Stimulated activated CD4-positive, alpha-beta T cell treated with anti-CD3 and anti-CD28 coated beads, TNF-alpha, amount 100 ng/mL, for 1 hour (primary cell): Measurements from ENCODE around the gene ADAMTS8.

Experiments used
- DNase-seq, 3 donors: peaks; one replicate each; pipeline ENCODE4 v3.0.0-alpha.2; 2020; ENCODE audit warnings: low read depth in 3 of 3, low spot score in 1 of 3

ADAMTS8 gene

DNA sequence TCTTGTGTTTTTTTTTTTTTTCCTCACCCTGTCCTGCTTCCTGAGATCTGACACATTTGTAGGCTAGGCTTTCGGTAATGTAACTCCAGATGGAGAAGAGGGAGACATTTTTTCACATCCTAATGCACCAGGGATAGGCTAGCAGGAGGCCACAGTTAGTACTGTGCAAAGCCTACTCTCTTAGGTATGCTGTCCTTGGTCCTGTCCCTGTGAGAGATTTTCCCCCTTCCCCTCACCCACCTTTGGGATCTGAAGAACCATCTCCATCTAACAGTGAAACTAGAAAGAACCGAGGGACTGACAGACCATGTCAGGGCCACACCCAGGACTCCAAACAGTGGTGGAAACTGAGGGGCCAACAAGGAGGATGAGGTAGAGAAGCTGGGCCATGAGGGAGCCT lies 29.2 kb downstream of the ADAMTS8 start:
- DNase-seq: no peak

DNA sequence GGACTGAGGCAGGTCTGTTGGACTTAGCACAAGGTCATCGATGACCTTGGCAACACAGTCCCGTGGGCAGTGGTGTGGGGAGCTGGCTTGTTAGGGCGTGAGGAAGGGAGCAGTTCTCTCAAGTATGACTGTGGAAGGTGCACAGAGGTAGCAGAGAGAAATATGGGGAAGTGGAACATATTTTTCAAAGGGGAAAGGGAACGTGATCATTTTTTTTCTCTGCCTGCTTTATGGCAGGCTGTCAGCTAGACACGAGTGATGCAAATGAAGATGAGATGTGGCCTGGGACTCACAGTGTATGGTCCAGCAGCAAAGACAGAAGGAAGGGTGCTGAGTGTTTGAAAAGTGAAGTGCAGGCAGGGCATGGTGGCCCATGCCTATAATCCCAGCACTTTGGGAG lies 30.6 kb downstream of the ADAMTS8 start:
- DNase-seq: no peak

DNA sequence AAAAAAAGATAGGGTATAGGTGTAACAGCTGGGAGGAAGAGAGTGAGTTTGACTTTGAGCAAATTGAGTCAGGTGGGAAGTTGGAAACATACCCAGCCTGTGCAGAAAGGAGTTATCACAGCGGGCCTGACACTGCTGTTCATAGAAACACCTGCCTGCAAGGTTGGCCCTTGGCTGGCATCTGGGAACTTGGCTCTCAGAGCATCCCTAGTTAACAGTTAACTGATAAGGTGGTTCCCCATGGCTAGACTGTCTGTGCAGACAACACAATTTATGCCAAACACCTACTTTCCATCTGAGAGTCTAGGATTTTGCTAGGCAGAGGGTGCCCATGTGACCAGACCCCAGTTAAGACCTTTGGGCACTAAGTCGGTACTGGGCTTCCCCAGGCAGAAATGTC lies 31.4 kb downstream of the ADAMTS8 start:
- no peak for DNase-seq

- no peak for DNase-seq
These were observed 33.8 kb downstream of the ADAMTS8 start for GRCh38 chr11:130394615-130395014.

DNA sequence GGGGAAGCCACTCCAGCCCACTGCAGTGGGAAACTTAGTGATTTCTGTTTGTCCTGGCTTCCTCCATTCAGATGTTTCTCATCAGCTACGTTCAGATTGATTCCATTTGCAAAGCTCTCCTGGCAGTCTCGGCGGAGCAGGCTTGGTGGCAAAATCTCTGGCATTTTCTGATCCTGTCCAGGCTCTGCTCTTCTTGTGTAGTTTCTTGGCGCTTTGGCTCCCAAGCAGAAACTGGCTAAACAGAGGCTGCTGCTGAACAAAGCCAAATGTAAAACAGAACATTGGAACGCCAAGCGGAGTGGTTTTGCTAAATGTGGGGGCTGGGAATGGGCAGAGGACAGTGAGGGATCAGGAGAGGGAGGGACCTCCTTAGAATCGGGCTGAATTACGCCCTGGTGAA lies 36.7 kb downstream of the ADAMTS8 start:
- no peak for DNase-seq

- DNase-seq: no peak
These were observed 38.2 kb downstream of the ADAMTS8 start for GRCh38 chr11:130390071-130390758.

DNA sequence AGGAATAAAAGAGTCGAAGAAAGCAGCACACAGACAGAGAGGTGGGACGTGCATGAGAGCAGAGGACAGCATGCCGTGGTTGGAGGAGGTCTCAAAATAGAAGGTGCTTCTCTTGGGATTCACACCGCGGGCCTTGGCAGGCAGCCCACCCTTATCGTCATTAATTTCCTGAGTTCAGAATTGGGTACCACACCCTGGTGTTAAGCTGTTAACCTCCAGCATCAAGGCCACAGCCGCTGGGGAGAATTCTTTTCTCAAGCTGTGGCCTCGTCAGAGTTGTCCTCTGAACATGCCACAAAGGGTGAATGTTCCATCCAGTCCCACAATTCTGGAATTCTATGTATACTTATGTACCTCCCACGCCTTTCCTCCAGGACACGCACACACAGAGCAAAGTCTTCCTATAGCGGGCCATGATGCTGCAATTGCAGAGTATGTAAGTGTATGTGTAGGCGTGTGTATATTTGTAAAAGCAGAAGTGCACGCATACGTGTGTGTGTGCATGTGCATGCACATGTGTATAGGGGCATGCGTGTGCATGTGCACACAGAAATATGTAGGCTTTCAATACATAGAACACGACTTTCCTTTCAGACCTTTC lies 39.0 kb downstream of the ADAMTS8 start:
- DNase-seq: no peak

DNA sequence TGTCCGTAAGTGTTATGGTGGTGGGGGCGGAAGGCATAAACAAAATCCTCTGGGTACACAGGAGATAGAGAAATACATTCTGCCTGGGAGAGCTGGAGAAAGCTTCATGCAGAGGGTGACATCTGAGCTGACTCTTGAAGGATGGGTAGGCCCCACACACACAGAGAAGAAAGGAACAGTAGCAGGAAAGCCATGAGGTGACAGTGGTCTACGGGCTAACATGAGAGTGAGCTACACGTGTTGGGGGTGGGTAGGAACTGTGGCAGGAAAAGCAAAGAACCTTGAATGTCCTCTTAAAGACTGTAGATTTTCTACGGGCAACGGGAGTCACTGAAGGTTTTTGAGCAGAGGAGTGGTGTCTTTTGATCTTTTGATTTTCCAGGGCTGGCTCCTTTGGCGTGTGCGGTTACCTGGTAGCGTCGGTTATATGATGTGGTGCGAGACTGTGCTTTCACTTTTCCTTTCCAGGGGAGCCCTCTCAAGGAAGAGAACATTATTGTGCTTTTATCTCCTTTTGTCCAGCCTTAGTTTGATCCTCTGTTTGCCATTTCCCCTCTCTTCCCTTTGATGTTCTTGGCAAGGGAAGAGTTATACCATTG lies 39.7 kb downstream of the ADAMTS8 start:
- DNase-seq: no peak

GRCh38 chr11:130386056-130386455 lies 42.4 kb downstream of the ADAMTS8 start:
- DNase-seq: no peak

- no peak for DNase-seq
These were observed 44.8 kb downstream of the ADAMTS8 start for GRCh38 chr11:130383344-130384211.

DNA sequence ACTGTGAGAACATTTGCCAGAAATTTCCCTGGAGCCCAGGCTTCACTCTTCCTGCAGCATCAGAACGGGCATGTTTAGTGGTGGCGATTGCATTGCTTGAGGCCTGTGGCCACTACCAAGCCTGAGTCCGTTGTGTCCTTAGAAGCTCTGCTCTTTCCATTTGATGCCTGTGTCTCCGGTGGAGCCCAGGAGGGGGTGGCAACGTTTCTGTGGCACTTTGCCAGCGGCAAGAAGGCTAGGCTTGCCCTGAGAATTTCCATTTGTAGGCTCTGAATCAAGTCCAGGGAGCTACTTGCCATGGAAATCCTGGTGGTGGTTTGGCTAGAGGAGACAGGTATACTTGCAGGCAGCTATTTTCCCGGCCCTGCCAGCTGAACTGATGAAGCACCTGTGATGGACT lies 47.1 kb downstream of the ADAMTS8 start:
- no peak for DNase-seq

DNA sequence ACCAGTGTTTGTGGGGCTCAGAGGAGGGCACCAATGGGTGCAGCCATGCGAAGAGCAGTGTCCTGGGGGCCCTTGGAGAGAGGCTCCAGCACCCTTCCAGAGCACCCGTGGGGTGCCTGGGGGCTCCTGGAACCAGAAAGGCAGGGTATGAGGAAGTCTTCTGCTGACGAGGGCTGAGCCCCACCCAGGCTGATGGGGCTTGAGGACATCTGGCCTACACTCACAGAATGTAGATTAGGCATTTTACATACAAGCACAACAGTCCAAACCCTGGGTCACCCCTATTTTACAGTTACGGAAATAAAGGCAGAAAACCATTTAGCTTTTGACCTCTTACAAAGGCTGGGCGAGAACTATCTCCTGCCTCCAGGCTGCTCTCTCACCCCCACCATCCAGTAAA lies 47.6 kb downstream of the ADAMTS8 start:
- DNase-seq: no peak

GRCh38 chr11:130379276-130379675 lies 49.1 kb downstream of the ADAMTS8 start:
- DNase-seq: no peak

GRCh38 chr11:130370845-130371590 lies 57.4 kb downstream of the ADAMTS8 start:
- no peak for DNase-seq

- no peak for DNase-seq
These were observed 58.7 kb downstream of the ADAMTS8 start for GRCh38 chr11:130369713-130370112.

DNA sequence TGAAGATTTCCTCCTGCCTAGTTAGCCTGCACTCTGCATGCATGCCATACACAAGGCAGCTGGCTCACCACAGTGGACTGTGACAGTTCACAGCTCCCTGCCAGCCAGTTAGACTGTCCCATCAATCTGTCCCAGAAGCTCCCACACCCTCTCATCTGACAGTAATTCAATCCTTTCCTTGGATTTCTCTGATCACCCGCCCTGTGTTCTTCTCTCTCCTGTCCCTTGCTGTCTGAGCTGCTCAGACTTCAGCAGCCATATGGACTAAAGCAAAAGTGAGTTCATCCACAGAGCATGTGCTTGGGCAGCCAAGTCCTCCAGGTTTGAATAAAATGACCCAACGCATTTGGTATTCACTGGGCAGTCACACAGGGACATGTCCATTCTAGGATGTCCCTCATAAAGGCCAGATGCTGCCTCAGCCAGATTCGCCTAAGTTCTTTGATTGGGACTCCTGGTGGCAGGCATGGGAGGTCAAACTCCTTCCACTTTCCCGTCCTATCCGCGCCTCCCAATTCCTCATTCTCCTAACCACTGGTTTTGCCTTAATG lies 59.2 kb downstream of the ADAMTS8 start:
- DNase-seq: no peak

DNA sequence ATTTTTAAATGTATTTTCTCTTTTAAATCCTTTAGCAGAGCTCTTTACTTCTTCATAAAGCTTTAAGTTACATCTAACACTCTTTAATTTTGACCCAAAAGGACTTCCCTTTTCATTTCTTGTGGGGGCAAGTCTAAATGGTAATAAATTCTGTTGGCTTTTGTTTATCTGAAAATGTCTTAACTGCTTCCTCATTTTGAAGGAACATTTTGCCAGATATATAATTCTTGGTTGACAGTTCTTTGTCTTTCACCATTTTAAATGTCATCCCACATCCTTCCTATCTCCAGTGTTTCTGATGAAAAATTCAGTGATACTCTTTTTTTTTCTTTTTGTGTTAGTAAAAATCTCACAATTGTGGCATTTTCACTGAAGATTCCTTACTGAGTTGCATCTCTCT lies 69.0 kb downstream of the ADAMTS8 start:
- DNase-seq: no peak

GRCh38 chr11:130358398-130358797 lies 70.0 kb downstream of the ADAMTS8 start:
- no peak for DNase-seq
